RWPE1 (cell line): ENCODE measurements around the gene MRPS24.
A peak's percentile ranks its signal among the peaks of the same experiment; 100 is the strongest.
"Not testable (repeated sequence)": the region's sequence is repeated elsewhere in the genome, so short reads cannot be mapped to it uniquely, and the experiment has no call there.

Source experiments
- CTCF ChIA-PET: fragments of 350-600 bp; sonication (Branson Sonifier 250); formaldehyde crosslinking; extraction: SDS; loops from one replicate; lab custom pipeline; 2021; lab: Yijun Ruan, JAX
- POLR2A ChIA-PET: fragments of 400-600 bp; formaldehyde crosslinking; extraction: SDS; loops from one replicate; lab custom pipeline; 2020; ENCODE audit warnings: antibody characterized with exemption; ENCODE audit not compliant: low non-redundant PET; lab: Yijun Ruan, JAX
- DNase-seq: peaks from one replicate; pipeline ENCODE4 v3.0.0; 2012; ENCODE audit warnings: low spot score
- H3K27ac ChIP-seq: fragments of 450-650 bp; 2 replicates; pipeline ENCODE4 v1.5.1; 2017
- TF ChIP-seq, protein P1 (sequence below): fragments of 450-650 bp; conservative IDR thresholded peaks from 2 replicates; pipeline ENCODE4 v1.5.1; 2017; ENCODE audit warnings: low read depth, mild to moderate bottlenecking

Gene MRPS24

DNA sequence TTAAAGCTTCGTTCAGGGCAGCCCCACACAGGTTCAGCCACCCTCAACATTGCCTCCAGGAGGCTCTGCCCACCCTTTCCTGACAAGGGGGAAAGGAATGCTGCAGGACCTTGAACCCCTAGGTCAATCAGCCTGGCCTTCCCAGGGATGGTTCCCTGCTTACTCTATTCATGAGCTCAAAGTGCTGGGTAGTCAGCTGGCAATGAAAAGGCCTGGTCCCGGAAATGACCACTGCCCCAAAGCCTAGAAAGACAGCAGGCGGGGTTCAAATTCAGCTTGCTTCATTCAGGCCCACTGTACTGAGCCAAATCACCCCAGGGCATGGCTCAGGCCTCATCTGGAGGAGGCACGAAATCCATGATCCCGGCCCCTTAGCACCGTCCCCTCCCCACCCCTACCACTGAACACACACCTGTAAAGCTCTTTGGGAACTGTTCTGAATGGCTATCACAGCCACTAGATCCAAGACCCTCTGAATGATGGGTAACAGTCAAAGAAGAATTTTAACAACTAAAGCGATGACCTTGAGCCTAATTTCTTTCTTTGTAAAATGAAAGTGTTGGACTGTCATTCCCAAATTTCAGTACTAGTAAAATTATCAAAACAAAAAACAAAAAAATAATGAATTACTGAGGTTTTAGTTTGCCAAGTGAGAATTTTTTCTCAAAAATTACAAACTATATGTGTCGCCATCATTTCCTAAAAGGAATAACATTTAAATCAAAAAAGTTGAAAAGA lies 36.1 kb upstream of the MRPS24 start:
- TF ChIP-seq, protein P1, sequence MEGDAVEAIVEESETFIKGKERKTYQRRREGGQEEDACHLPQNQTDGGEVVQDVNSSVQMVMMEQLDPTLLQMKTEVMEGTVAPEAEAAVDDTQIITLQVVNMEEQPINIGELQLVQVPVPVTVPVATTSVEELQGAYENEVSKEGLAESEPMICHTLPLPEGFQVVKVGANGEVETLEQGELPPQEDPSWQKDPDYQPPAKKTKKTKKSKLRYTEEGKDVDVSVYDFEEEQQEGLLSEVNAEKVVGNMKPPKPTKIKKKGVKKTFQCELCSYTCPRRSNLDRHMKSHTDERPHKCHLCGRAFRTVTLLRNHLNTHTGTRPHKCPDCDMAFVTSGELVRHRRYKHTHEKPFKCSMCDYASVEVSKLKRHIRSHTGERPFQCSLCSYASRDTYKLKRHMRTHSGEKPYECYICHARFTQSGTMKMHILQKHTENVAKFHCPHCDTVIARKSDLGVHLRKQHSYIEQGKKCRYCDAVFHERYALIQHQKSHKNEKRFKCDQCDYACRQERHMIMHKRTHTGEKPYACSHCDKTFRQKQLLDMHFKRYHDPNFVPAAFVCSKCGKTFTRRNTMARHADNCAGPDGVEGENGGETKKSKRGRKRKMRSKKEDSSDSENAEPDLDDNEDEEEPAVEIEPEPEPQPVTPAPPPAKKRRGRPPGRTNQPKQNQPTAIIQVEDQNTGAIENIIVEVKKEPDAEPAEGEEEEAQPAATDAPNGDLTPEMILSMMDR: no peak
- peak overlapping the region; percentile 85 for H3K27ac ChIP-seq
- peak; percentile 76 for DNase-seq
- CTCF ChIA-PET: interaction anchor here (0.6 kb wide), 1 partner anchor 53 kb away, joined by 3 read pairs; no protein-coding TSS in a partner anchor
- POLR2A ChIA-PET: no interaction called here

DNA sequence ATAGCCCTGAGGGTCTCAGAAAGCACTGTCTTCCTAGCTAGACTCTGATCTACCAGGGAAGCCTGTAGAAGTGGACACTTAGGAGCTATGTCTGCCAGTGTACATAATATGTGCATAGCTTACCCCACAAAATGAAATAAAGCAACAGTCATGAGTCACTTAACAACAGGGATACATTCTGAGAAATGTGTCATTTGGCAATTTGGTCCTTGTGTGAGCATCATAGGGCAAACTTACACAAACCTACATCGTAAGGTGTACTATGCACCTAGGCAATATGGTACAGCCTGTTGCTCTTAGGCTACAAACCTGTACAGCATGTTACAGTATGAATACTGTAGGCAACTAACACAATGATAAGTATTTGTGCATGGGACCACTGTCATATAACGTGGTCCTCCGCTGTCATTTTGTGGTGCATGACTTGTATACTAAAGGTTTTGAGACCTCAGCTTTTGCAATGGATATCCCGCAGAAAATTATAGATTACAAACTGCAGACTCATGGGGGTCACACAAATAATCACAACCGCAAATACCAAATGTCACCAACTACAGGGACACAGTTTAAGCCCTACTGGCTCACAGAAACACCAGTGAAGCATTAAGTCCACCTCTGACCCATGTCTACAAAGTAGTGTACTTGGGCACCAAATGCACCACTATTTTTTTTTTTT lies 35.4 kb upstream of the MRPS24 start:
- TF ChIP-seq, protein P1: no peak
- ChIA-PET POLR2A (no interaction called here), CTCF (interaction anchor here (0.6 kb wide), 1 partner anchor 54 kb away, joined by 3 read pairs; no protein-coding TSS in a partner anchor)
- H3K27ac ChIP-seq: peak overlapping the region; percentile 85
- DNase-seq: no peak

DNA sequence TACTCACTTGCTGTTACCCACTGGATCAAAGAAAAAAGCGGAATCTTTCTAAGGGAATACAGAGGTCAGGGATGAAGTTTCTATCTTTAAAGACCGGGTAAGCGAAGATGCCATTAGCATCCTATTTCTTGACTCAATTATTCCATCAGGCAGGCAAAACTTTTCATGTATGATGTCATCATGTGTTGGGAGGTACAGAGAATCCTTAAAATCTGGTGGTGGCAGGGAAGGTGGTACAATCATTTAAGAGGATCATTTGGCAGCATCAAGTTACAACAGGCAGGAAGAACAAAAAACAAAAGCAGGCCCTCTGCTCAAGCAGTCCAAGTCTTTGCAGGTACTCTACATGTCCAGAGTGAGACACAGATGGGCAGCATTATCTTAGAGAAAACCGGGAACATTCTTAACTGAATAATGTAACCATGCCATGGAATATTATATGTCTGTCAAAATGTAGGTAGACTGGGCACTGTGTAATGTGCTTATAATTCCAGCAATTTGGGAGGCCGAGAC lies 33.3 kb upstream of the MRPS24 start:
- TF ChIP-seq, protein P1: no peak
- ChIA-PET CTCF (no interaction called here), POLR2A (no interaction called here)
- no peak overlapping the region for H3K27ac ChIP-seq
- DNase-seq: no peak

DNA sequence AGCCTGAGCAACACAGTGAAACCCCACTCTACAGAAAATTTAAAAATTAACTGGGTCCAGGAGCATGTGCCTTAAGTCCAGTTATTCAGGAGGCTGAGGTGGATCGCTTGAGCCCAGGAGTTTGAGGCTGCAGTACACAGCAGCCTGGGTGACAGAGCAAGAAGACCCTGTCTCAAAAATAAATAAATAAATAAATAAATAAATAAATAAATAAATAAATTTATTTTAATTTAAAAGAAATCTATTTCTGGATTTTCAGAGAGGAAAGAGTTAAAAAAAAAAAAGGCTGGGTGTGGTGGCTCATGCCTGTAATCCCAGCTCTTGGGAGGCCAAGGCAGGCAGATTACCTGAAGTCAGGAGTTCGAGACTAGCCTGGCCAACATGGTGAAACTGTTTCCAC lies 29.3 kb upstream of the MRPS24 start:
- POLR2A ChIA-PET, H3K27ac ChIP-seq, DNase-seq, CTCF ChIA-PET: not testable (repeated sequence)

DNA sequence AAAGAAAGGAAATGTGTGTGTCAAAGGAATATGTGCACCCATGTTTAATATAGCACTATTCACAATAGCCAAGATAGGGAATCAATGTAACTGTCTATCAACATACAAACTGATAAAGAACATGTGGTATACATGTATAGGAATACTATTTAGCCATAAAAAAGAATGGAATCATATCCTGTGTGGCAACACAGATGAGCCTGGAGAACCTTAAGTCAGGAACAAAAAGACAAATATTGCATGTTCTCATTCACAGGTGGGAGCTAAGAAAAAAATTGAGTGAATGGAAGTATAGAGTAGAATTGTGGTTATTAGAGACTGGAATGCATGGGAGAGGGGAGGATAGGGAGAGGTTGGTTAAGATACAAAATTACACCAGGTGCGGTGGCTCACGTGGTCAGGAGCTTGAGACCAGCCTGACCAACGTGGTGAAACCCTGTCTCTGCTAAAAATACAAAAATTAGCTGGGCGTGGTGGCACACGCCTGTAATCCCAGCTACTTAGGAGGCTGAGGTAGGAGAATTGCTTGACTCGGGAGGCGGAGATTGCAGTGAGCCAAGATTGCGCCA lies 26.6 kb upstream of the MRPS24 start:
- ChIA-PET CTCF (interaction anchor here (0.9 kb wide), 1 partner anchor 21 kb away, joined by 5 read pairs; no protein-coding TSS in a partner anchor), POLR2A (no interaction called here)
- no peak for DNase-seq
- TF ChIP-seq, protein P1: no peak
- H3K27ac ChIP-seq: no peak overlapping the region

DNA sequence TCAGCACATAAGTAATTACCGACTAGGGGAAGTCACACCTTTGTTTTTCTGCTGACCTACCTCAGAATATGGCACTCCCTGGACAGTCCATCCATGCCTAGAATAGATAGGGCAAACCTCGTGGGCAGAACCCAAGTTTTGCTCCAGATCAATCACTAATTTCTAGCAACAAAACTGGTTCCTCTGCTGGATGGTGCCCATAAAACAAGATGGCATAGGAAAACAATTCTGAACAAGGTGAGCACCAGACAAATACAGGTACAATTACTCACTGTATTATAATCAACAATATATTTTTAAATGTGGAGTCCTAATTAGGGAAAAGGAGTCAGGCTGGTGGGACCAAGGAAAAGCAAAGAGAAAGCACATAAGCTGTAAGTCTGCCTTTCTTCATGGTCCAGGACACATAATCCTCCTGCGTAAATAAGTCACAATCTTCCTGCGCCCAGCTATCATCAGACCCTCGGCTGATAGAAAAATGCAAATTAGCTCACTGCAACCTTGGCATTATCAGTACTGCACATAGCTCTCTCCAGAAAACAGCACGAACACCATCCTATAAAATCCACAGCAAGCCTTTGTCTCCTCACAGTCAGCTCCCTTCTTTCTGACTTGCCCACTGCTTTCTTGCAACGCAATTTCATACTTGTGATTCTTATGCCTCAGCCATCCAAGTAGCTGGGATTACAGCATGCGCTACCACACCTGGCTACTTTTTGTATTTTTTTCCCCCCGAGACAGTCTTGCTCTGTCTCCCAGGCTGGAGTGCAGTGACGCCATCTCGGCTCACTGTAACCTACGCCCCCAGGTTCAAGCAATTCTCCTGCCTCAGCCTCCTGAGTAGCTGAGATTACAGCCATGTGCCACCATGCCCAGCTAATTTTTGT lies 22.0 kb upstream of the MRPS24 start:
- TF ChIP-seq, protein P1: no peak
- no peak overlapping the region for H3K27ac ChIP-seq
- ChIA-PET POLR2A (no interaction called here), CTCF (no interaction called here)
- DNase-seq: no peak
